ENCODE measurements around the gene TRIM44.
"Not testable (repeated sequence)": the region's sequence is repeated elsewhere in the genome, so short reads cannot be mapped to it uniquely, and the experiment has no call there.

Gene TRIM44

DNA sequence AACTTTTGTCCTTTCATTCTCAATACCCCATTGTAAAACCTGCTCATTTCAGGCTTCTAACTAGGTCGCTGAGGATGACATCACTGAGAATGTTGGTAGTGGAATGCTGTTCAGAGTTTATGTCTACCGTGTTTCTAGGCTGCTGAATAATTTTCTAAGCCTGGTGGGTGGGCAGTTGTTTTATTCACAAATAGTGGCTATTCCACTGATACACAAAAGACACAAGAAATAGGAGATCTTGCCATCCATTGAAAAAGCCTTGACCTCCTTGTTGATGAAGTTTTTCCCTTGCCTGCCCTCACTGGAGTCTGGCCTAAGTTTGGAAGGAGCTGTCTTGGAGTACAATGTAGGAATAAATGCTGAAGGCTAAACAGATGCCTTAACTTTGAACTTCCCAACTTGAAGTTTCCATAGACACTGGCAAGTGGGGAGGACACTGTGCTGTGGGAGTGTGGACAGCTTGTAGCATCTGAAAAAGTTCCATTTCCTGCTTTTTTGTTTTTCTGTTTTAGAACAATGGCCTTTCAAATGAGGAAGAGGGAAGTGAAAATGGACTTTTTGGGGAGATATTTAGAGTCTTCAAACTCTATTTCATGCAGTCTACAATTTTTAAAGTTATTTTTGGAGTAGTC is 59.2 kb downstream of the TRIM44 start:
- DNase-seq, result no peak

DNA sequence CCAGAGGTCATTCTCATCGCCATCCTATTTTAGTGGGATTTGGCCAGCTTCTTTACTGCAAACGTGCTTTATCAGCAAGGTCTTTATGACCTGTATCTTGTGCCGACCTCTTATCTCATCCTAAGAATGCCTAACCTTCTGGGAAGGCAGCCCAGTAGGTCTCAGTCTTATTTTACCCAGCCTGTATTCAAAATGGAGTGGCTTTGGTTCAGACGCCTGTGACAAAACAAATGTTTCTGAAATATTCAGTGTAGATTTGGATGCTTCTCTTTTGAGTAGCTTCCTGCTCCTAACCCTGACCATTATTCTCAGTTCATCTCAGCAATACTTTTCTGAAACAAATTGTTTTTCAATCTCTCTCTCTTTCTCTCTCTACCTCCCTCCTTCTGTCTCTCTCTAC is 60.1 kb downstream of the TRIM44 start:
- DNase-seq, result no peak

DNA sequence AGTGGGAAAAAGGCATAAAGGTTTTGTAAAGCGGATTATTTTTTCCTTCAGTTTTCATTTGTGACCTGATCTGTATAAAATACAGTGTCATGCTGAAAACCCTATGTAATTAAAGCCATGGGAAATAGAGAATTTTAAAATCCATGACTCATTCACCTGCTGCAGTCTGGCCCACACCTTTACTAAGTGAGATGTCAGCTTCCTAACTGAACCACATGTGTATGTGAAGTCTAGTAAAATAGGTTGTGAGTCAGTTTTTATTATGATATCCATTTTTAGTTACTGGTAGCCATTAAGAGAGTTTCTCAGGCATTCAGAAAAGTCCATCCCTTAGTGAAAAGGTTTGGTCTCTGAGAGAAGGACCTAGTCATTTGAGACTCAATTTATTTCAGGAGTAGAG is 60.9 kb downstream of the TRIM44 start:
- DNase-seq, result no peak

DNA sequence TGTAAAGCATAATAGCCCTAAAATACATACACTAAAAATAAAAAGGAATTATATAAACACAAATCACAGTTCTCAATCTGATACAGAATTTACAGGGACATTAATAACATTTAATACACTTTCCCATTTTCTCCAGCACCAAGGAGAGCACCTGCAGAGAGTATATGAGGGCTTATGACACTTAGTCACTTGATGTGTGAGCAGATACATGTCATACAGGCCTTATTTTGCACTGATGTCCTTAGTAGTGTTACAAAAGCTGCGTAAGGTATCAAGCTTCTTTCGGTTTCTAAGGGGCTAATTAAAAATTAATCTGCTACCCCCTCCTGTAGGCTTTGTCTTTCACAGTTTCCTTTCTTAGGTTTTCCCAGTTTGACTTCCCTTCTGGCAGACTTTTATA is 61.3 kb downstream of the TRIM44 start:
- DNase-seq, result no peak

DNA sequence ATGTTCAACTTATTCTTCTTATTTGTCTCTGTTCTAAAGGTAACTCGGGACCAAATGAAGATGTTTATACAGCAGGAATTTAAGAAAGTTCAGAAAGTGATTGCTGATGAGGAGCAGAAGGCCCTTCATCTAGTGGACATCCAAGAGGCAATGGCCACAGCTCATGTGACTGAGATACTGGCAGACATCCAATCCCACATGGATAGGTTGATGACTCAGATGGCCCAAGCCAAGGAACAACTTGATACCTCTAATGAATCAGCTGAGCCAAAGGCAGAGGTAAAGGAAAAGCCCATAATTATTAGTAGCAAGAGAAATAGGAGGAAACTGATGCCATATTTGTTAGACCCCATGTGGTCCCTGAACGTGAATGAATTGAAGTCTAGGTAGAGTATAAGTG is 63.3 kb downstream of the TRIM44 start:
- DNase-seq, result no peak

DNA sequence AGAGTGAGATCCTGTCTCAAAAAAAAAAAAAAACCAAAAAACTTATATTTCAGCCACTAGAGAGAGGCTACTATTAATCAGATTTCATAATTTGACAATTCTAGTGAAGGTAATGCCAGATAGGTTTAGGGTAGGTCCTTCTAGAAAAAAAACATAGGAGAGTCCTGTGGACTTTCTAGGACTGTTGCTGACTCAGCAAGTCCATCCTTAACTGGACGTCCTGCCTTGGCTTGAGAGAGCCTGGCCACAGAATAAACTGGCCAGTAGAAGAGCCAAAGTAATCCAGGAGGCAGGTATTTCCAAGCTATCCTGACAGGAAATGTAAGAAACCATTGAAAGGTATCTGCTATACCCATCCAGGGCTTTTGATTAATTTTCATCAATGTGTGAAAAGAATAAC is 64.6 kb downstream of the TRIM44 start:
- DNase-seq, result no peak

DNA sequence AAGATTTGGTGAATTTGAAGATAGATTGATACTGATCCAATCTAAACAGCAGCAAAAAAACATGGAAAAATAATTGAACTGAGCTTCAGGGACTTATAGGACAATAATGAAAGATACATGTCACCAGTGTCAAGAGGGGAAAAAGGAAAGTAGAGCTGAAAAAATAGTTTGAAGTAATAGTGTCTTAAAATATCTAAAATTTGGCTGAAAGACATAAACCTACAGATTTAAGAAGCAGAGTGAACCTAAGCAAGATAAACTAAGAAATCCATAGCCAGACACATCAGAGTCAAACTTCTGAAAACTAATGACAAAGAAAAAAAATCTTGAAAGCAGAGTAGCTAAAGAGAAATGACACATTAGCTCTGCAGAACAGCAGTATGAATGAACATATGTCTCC is 67.7 kb downstream of the TRIM44 start:
- DNase-seq, result no peak

DNA sequence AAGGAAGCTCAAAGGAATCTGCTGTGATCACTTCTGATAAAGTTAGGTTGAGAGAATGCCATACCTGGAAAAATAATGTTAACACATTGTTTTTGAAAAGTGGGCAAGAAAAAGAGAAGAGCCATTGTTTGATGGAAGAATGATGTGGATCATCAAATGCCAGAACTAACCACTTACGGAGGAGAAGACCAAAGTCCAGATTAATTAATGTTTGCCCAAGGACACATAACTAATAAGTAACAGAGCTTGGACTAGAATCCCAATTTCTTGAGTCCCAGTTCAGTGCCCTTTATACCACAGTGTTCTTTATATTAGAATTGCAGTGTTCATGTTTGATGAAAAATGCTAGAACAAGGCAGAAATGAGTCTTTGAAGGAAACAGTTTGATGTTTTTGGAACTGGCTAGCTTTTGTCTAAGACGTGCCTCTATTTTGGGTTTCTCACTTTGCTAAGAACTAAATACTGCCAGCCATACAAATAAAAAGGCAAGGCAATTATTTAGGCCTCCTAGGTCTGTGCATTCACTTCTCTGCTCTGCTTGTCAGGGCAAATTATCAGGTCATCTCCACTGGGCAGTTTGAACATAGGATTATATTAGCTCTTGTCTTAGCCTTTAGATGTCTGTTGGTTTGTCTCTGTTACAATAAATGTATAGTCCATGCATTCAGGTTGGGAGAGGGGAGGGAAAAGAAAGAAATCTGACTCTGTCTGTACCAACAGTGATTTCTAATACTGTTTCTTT is 72.3 kb downstream of the TRIM44 start:
- no peak for DNase-seq

DNA sequence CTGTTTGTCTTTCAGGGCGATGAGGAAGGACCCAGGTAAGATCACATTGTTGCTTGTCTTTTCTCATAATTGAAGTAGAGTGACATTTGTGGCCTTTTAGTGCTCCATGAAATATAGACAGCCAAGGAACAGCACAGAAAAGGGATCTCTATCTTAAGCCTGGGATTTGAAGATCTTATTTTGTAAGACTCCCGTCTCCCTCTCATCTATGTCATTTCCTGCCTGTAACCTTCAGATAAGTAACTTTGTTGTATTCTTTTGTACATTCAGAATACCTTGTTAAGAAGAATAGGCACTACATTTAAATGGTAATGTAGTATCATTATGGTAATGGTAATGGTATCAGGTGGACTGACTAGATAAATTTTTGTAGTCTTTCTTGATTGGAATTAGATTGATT is 72.8 kb downstream of the TRIM44 start:
- DNase-seq, result no peak

DNA sequence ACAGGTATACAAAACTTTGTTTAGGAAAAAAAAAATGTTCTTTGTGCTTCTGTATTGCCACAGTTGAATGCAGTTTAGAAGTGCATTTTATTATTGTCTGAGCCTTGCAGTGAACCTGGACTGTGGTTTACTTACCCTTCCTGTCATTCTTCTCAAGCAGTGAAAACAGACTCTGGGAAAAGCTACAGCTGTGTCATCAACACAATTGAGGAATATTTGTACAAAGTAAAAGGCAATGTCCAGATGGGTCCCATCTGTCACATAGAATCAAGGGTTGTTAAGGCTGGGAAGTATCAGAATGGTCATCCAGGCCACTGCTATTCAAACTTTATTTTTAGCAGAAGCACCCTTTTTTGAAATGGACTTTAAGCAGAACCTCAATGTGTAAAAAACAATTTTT is 73.3 kb downstream of the TRIM44 start:
- no peak for DNase-seq

DNA sequence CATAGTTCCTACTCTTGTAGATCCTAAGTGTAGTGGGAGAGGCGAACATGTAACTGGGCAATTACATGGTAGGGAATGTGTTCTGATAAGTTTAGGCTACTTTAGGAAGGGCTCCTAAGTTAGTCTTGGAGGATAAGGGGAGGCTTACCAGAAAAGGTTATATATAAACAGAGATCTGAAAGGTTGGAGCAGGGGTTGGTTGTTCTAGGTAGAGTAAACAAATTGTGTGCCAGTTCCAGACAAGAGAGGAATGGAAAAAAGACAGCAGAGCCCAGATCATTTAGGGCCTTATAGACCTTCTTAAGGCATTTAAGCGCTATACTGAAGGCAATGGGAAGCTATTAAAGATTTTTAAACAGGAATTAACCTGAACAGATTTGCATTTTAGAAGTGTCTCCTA is 74.4 kb downstream of the TRIM44 start:
- DNase-seq, result no peak

DNA sequence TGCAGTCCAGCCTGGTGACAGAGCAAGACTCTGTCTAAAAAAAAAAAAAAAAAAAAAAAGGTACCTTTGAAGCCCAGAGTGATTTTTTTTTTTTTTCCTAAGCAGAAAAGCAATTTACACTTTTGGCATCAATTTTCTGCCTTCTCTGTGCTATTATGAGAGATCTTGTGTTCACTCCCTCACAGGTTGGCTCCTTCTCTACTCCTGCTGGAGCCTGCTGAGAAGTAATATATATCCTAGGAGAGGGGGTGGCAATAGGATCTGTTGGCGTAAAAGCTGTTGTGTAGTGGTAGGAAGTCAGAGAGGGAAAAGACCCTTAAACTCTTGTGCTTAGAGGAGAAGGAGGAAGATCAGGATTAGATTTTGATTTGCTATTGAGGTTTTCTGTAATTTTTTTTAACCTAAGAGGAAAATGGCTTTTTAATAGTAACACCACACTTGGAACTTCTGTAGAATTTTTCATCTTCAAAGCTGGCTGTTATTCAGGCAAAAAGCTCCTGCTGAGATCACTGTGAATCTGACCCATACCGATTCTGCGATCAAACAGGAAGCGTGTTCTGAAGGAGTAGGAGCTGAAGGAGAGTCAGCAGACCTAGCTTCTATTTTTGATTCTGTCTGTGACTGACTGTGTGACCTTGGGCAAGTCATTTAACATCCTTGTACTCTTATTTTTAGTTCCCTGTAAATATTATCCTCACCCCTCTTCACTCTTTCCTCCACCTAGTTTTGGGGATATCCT is 77.7 kb downstream of the TRIM44 start:
- DNase-seq, result no peak

DNA sequence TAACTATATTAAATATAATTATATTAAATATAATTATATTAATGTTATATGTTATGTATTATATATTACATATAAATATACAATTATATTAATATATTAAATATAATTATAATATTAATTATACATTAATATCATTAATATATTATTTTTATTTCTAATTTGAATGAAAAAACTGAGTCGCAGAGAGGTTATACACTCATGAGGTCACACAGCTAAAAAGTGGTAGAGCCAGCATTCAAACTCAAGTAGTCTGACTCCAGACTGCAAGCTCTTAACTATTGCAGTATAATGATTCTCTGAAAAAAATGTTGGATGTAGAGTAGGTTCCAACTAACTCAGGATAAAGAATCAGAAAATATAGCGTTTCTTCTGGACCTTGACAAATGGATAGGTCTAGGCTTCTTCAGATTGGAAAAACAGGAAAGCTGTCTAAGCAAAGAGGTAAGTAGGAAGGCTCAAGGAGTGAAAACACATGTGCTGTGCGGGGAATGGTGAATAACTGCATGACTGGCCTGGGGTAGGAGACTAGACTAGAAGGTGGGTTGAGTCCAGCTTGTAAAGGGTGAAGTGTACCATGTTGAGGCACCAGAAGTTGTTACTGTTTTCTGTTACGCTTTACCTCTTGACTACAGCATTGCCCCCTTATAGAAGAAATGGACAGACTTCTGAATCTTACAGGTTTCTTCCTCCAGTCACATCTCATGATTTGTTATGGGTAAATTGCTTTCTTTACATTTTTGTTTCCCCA is 80.3 kb downstream of the TRIM44 start:
- no peak for DNase-seq

DNA sequence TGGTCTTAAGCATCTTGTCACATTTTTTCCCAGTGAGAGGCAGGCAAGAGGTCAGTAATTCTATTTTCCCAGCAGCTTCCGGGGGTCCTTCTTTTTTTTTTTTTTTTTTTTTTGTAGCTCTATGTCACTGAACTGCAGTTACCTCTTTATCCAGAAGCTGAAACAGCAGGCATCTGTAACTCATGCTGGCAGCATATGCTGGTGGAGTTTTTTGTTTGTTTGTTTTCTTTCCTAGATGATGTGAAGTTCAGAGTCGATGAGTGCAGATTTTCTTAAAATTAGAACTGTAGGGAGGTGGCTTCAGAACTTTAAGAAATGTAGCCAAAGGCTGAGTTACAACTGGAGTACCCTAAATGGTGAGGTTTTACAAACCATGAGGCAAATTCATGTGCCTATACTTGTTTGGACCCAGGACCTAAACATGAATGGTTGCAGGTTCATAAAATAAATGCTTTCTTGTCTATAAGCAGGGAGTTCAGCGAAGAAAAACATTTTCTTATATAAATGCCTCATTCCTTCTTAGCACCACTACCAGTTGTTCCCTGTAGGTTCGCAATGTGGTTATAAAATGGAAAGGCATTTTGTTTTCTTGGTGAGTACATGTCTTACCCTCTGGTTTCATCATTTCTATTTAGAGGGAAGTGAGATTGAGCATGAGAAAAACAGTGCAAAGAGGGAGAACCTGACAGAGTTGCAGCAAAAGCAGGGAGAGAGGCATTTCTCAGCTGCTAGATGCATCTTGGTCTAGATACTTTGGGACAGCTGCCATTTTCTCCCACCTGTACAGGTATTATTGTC is 84.0 kb downstream of the TRIM44 start:
- no peak for DNase-seq

DNA sequence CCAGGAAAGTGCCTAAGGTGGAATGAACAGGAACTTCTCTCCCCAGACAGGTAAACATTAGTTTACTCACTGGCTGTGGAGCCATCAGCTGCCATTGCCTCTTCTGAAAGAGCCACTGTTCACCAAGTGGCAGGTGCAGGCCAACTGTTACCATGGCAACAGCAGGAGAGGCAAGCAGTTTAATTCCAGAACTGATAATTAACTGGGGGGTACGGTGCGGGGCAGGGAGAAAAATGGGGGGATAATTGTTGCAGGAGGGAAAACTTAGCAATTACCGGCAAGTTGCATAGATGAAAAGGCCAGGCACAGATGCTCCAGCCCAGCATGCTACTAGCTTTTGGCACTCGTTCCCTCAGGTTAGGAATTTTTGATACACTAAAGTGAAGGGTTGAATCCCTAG is 85.1 kb downstream of the TRIM44 start:
- no peak for DNase-seq

DNA sequence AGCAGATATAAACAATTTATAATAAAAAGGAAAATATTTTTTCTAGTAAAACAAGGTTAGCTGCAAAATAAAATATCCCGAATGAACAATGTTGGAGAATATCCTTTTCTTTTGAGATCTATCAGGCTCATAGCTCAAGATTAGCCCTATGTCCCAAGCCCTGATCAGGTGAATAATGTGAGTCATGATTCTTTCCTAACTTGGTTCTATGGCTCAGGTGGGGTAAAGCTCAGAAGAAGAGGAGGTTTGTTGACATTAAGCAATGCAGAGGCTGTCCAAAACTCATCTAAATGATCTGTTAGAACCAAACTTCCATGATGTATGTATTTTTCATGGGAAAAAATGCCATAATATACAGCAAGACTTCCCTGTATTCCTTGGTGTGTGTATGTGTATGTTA is 86.1 kb downstream of the TRIM44 start:
- no peak for DNase-seq

DNA sequence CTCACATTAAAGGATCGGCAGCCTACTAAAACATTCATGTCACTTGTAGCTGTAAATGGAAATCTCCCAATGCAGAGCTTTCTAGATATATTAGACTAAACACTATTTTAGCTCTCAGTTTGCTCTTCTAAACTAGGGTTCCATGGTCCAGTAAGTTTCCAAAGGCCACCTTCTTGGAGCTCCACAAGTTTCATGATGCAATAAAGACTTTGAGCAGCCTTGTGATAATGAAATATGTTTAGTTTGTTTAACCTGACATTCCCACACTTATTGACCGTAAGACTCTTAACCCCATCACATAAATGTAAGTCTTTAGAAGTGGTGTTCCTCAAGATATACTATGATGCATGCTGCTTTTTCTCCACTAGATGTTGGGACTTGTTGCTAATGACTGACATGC is 87.7 kb downstream of the TRIM44 start:
- no peak for DNase-seq

DNA sequence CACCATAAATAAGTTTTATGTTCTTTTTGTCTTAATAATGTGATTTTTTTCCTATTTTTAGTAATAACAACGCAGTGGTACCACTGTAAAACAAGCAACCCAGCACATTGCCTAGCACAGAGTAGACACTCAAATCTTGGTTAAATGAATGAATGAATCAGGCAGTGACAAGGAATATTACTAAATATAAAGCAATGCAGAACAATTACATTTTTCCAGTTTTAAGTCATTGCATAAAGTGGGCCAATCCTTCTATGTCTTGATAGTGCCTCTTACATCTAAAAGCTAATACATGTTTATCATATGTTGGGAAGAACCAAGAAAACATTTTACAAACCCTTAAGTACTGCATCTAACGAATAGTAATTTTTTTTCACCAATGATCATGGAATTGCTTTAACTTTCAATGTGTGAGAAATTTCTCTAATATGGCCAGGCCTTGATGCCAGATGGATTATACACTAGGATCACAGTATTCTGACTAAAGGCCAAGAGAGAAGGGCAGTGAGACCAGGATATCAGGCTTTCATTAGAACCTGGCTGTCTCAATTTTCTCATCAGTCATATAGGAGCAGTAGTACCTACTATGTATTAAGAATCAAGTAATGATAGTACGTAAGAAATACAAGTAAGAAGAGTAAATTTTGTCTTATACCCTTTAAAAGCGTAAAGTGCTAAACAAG is 88.5 kb downstream of the TRIM44 start:
- no peak for DNase-seq

DNA sequence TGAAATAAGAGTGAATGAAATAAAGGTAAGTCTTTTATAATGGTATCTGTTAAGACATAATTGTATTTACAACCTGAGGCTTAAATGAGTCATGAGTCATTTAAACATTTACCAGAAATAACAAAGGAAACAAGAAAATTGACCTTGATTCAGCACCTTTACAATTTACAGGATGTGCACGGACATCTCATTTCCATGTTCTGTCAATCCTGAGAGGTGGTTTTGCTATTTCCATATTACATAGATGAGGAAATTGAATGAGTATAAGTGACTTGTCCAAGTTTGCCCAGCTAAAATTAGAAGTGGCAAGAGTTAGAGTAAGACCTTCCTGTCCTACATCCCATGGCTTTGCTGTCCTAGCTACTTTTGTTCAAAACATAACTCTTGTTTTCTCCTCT is 89.1 kb downstream of the TRIM44 start:
- no peak for DNase-seq

DNA sequence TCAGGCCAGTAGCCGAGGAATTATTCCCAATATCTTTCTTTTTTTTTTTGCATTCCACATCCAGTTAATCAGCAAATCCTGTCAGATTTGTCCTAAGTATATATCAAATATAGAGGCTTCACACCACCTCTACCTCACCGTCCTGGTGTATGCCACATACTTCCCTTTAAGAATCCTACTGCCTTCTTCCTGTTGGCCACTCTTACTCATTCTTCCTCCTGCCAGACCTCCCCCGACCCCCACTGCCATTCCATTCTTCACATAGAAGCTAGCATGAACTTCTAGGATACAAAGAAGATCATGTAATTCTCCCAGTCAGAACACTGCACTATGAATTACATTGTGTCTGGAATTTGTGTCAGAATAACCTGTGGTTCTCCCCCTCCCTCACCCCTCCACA is 89.5 kb downstream of the TRIM44 start:
- DNase-seq, result no peak

DNA sequence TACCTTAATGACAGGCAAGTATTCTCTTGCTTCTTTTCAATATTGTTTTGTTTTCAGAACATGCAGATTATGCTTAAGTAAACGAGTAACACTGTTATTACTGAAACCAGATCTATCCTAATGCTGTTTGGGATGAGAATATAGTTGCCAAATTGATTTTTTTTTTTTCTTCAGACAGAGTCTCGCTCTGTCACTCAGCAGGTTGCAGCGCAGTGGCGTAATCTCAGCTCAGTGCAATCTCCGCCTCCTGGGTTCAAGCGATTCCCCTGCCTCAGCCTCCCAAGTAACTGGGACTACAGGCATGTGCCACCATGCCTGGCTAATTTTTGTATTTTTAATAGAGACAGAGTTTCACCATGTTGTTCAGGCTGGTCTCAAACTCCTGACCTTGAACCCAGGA is 91.0 kb downstream of the TRIM44 start:
- DNase-seq, result not testable (repeated sequence)

DNA sequence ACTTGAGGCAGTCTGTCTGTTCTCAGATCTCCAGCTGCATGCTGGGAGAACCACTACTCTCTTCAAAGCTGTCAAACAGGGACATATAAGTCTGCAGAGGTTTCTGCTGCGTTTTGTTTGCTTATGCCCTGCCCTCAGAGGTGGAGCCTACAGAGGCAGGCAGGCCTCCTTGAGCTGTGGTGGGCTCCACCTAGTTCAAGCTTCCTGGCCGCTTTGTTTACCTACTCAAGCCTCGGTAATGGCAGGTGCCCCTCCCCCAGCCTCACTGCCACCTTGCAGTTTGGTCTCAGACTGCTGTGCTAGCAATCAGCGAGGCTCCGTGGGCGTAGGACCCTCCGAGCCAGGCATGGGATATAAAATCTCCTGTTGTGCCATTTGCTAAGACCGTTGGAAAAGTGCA is 97.4 kb downstream of the TRIM44 start:
- DNase-seq, result not testable (repeated sequence)
